ENCODE data around the gene FAM83G.

Gene FAM83G

DNA sequence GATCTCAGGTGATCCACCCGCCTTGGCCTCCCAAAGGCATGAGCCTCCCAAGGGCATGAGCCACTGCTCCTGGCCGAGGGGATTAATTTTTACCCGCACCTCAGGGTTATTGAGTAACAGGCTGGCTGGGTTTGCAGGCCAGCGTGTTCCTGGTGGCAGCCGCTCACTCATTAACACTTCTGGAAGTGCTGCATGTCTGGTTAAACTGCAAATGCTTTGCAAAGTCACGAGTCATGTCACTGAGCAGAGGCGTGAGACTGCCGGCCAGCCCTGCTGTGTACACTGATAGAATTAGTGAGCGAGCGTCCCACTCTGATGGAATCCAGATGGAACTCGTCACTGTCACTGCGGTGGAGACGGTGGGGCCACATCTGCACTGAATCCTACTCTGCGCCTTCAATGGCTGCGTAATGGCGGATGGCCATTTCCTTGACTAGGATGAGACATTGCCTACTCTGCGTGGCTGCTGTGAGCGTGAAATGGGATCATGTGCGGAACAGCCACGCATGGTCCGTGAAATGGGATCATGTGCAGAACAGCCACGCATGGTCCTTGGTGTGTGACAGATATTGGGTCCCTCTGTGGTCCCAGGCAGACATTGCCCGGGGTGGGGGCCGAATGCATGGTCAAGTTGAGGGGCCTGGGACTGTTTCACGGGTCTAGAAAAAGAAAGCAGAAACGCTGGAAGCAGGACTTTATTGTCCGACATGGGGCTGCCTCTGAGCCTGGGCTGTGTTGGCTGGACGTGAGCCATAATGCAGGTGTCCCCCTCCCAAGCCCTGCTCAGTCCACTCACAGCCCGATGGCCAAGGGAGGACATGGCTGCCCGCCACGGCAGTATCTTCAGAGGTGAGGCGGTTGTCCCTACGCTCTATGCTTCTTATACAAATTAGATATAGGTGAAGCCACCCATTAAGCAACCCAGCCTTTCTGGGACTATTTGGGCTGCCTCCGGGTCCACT, 53.3 kb downstream of the FAM83G start:
- H3K4me3 ChIP-seq = no peak overlapping the region
- no peak for DNase-seq (ENCODE audit: low spot score in 2 of 2)
- H3K36me3 ChIP-seq (replicated peaks) = no peaks in the 10 kb centered on the region
- no peaks in the 10 kb centered on the region for H3K9me3 ChIP-seq
- H3K27me3 ChIP-seq (ENCODE audit: low read depth) = 0 out of 2 replicates have a peak, but pooled peaks cover 3% of the 10 kb centered on the region
- H3K4me1 ChIP-seq = no peaks in the 10 kb centered on the region
- in situ Hi-C loops (cut with MboI; ENCODE audit: low sequenced_read_pairs) = no loop called here

GRCh38 chr17:18950346-18950745, 54.2 kb downstream of the FAM83G start:
- Histone ChIP-seq H3K4me1 (no peaks in the 10 kb centered on the region), H3K36me3 (replicated peaks) (no peaks in the 10 kb centered on the region), H3K9me3 (no peaks in the 10 kb centered on the region), H3K4me3 (no peak overlapping the region), H3K27me3 (ENCODE audit: low read depth) (0 out of 2 replicates have a peak, but pooled peaks cover 3% of the 10 kb centered on the region)
- no peak for DNase-seq (ENCODE audit: low spot score in 2 of 2)
- in situ Hi-C loops (cut with MboI; ENCODE audit: low sequenced_read_pairs) = no loop called here

GRCh38 chr17:18949566-18949965, 55.0 kb downstream of the FAM83G start:
- Histone ChIP-seq H3K27me3 (ENCODE audit: low read depth) (0 out of 2 replicates have a peak, but pooled peaks cover 3% of the 10 kb centered on the region), H3K4me1 (no peaks in the 10 kb centered on the region), H3K36me3 (replicated peaks) (no peaks in the 10 kb centered on the region), H3K9me3 (no peaks in the 10 kb centered on the region), H3K4me3 (no peak overlapping the region)
- no peak for DNase-seq (ENCODE audit: low spot score in 2 of 2)
- in situ Hi-C loops (cut with MboI; ENCODE audit: low sequenced_read_pairs) = no loop called here

- H3K4me3 ChIP-seq = no peak overlapping the region
- in situ Hi-C loops (cut with MboI; ENCODE audit: low sequenced_read_pairs) = no loop called here
- 0 out of 2 replicates have a peak, but pooled peaks cover 3% of the 10 kb centered on the region for H3K27me3 ChIP-seq (ENCODE audit: low read depth)
- no peaks in the 10 kb centered on the region for H3K36me3 ChIP-seq (replicated peaks)
- no peaks in the 10 kb centered on the region for H3K4me1 ChIP-seq
- DNase-seq (ENCODE audit: low spot score in 2 of 2) = no peak
- no peaks in the 10 kb centered on the region for H3K9me3 ChIP-seq
These were observed 56.0 kb downstream of the FAM83G start for GRCh38 chr17:18948476-18949006.

- in situ Hi-C loops (cut with MboI; ENCODE audit: low sequenced_read_pairs) = no loop called here
These were observed 56.7 kb downstream of the FAM83G start for GRCh38 chr17:18947866-18948265.

DNA sequence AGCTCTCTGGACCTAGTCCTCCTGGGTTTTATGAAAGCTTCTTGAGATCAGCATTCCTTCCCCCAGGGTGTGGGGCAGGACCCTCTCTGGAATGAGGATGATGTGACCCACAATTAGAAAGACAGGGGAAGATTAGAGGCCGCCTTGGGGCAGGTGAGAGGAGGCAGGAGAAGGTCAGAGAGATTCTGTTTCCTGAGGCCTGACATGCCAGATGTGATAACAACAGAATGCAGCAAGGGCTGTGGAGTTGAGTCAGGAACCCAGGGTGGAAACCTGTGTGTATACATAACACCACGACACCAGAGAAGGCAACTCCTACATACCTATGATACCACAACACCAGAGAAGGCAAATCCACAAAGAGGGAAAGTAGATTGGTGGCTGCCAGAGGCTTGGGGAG, 58.0 kb downstream of the FAM83G start:
- Histone ChIP-seq H3K27me3 (ENCODE audit: low read depth) (0 out of 2 replicates have a peak, but pooled peaks cover 3% of the 10 kb centered on the region), H3K4me3 (no peak overlapping the region), H3K4me1 (no peaks in the 10 kb centered on the region), H3K9me3 (no peaks in the 10 kb centered on the region), H3K36me3 (replicated peaks) (no peaks in the 10 kb centered on the region)
- in situ Hi-C loops (cut with MboI; ENCODE audit: low sequenced_read_pairs) = no loop called here
- DNase-seq (ENCODE audit: low spot score in 2 of 2) = no peak

More at GRCh38 chr17:18947866-18948265, 56.7 kb downstream of the FAM83G start:
- DNase-seq (ENCODE audit: low spot score in 2 of 2) = no peak
- H3K4me3 ChIP-seq = no peak overlapping the region
- no peaks in the 10 kb centered on the region for H3K9me3 ChIP-seq
- no peaks in the 10 kb centered on the region for H3K4me1 ChIP-seq
- no peaks in the 10 kb centered on the region for H3K36me3 ChIP-seq (replicated peaks)
- 0 out of 2 replicates have a peak, but pooled peaks cover 3% of the 10 kb centered on the region for H3K27me3 ChIP-seq (ENCODE audit: low read depth)

- no peaks in the 10 kb centered on the region for H3K9me3 ChIP-seq
- no peaks in the 10 kb centered on the region for H3K27me3 ChIP-seq (ENCODE audit: low read depth)
- no peaks in the 10 kb centered on the region for H3K4me1 ChIP-seq
- no peak for DNase-seq (ENCODE audit: low spot score in 2 of 2)
- no peak overlapping the region for H3K4me3 ChIP-seq
- in situ Hi-C loops (cut with MboI; ENCODE audit: low sequenced_read_pairs) = no loop called here
- no peaks in the 10 kb centered on the region for H3K36me3 ChIP-seq (replicated peaks)
These were observed 59.9 kb downstream of the FAM83G start for GRCh38 chr17:18944646-18945045.

- no peak for DNase-seq (ENCODE audit: low spot score in 2 of 2)
- Histone ChIP-seq H3K9me3 (no peaks in the 10 kb centered on the region), H3K36me3 (replicated peaks) (no peaks in the 10 kb centered on the region), H3K4me1 (no peaks in the 10 kb centered on the region), H3K4me3 (no peak overlapping the region), H3K27me3 (ENCODE audit: low read depth) (no peaks in the 10 kb centered on the region)
- in situ Hi-C loops (cut with MboI; ENCODE audit: low sequenced_read_pairs) = no loop called here
These were observed 65.9 kb downstream of the FAM83G start for GRCh38 chr17:18938692-18939023.

GRCh38 chr17:18937981-18938691, 66.4 kb downstream of the FAM83G start:
- no peaks in the 10 kb centered on the region for H3K27me3 ChIP-seq (ENCODE audit: low read depth)
- H3K4me3 ChIP-seq = no peak overlapping the region
- no peaks in the 10 kb centered on the region for H3K9me3 ChIP-seq
- H3K36me3 ChIP-seq (replicated peaks) = no peaks in the 10 kb centered on the region
- in situ Hi-C loops (cut with MboI; ENCODE audit: low sequenced_read_pairs) = no loop called here
- no peak for DNase-seq (ENCODE audit: low spot score in 2 of 2)
- H3K4me1 ChIP-seq = no peaks in the 10 kb centered on the region

DNA sequence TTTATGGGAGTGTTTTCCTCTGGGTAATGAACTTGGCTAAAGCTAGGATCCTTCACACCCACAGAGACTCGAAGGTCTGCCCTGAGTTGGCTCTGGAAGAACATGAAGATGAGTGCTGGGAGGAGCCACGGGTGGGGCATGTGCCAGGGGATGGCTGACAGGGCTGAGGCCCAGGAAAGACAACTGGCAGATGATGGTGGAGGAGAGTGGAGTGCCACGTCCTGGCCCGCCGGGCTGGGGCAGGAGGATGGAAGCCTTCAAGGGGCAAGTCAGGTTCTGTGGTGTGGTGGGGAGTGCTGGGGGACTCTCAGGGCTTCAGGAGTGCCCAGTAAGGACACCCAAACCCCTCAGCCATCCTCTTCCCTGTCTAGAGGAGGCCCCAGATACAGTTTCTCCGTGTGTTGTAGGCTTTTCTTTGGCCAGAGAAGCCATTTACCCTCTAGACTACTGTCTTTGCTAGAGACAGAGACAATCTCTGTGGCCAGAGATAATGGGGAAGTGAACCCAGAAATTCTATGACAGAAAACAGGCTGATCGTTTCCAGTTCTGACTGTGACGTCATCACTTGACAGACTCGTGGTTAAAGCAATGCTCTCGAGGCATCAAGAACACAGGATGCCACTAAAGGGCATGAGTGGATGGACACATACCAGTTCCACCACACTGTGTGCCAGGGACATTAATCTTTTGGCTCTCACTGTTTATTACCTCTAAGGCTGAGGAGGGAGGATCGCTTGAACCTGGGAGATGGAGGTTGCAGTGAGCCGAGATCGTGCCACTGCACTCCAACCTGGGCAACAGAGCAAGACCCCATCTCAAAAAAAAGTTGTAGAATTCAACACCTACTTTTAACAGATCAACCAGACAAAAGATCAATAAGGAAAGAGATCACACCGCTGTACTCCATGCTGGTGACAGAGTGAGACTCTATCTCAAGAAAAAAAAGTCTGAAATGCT, 71.2 kb downstream of the FAM83G start:
- Histone ChIP-seq H3K9me3 (no peaks in the 10 kb centered on the region), H3K36me3 (replicated peaks) (peaks cover 23% of the 10 kb centered on the region)
- in situ Hi-C loops (cut with MboI; ENCODE audit: low sequenced_read_pairs) = no loop called here

GRCh38 chr17:18932360-18933055, 72.1 kb downstream of the FAM83G start:
- H3K4me1 ChIP-seq = no peaks in the 10 kb centered on the region
- DNase-seq (ENCODE audit: low spot score in 2 of 2) = no peak
- peaks cover 23% of the 10 kb centered on the region for H3K36me3 ChIP-seq (replicated peaks)
- no peaks in the 10 kb centered on the region for H3K9me3 ChIP-seq
- H3K27me3 ChIP-seq (ENCODE audit: low read depth) = no peaks in the 10 kb centered on the region
- no peak overlapping the region; the same call in 1 of the 2 replicates for H3K4me3 ChIP-seq
- in situ Hi-C loops (cut with MboI; ENCODE audit: low sequenced_read_pairs) = no loop called here

More for the DNA sequence above, 71.2 kb downstream of the FAM83G start:
- Histone ChIP-seq H3K4me3 (no peak overlapping the region; the same call in 1 of the 2 replicates), H3K27me3 (ENCODE audit: low read depth) (no peaks in the 10 kb centered on the region), H3K4me1 (no peaks in the 10 kb centered on the region)
- DNase-seq (ENCODE audit: low spot score in 2 of 2) = no peak

GRCh38 chr17:18928628-18929125, 75.9 kb downstream of the FAM83G start:
- in situ Hi-C loops (cut with MboI; ENCODE audit: low sequenced_read_pairs) = loop anchor here (5.0 kb wide), 1 partner anchor 49 kb away; no protein-coding TSS in a partner anchor

More at GRCh38 chr17:18928628-18929125, 75.9 kb downstream of the FAM83G start:
- no peak overlapping the region for H3K4me3 ChIP-seq
- peaks cover 28% of the 10 kb centered on the region for H3K36me3 ChIP-seq (replicated peaks)
- H3K4me1 ChIP-seq = no peaks in the 10 kb centered on the region
- H3K9me3 ChIP-seq = no peaks in the 10 kb centered on the region
- no peaks in the 10 kb centered on the region for H3K27me3 ChIP-seq (ENCODE audit: low read depth)
- no peak for DNase-seq (ENCODE audit: low spot score in 2 of 2)
